IMR-90 (cell line): ENCODE results near the gene EIF4E1B. TPM values are rescaled to one million over a fixed set of nuclear protein-coding genes. Genes with fewer than 3 reads are reported as not detected.

ENCODE experiments used
- ATAC-seq: fragments of 200-7000 bp; cut with Tn5 transposase; 2 replicates; pipeline ENCODE4 v1.9.1; 2020; ENCODE audit warnings: low read depth, mild to moderate bottlenecking, moderate library complexity
- BruUV-seq: library from RNA; stranded (reverse); fragments of 400-500 nt; replicated peaks from 2 replicates; lab custom pipeline; 2021; lab: Mats Ljungman, UMichigan
- CTCF ChIA-PET: fragments of 300-600 bp; formaldehyde crosslinking; extraction: SDS; loops from one replicate; lab custom pipeline; 2021; ENCODE audit warnings: antibody characterized with exemption; lab: Yijun Ruan, JAX
- POLR2A ChIA-PET: fragments of 300-600 bp; sonication (Branson Sonifier 250); formaldehyde crosslinking; loops from one replicate; lab custom pipeline; 2022; ENCODE audit warnings: antibody characterized with exemption; ENCODE audit not compliant: unreplicated experiment; lab: Charles Lee
- DNase-seq: peaks from one replicate; pipeline ENCODE4 v3.0.0; 2013
- H2AFZ ChIP-seq: replicated peaks from 2 replicates; pipeline ENCODE3; 2013; ENCODE audit warnings: low read length, mild to moderate bottlenecking; ENCODE audit not compliant: poor library complexity
- H2AK5ac ChIP-seq: 2 replicates; pipeline ENCODE4 v1.6.1; 2013; ENCODE audit warnings: low read depth, low read length, inconsistent platforms
- H2AK9ac ChIP-seq: replicated peaks from 2 replicates; pipeline ENCODE3; 2013; ENCODE audit warnings: mild to moderate bottlenecking, low read depth, low read length, moderate library complexity; ENCODE audit not compliant: poor library complexity
- H2BK120ac ChIP-seq: 2 replicates; pipeline ENCODE4 v1.6.1; 2013; ENCODE audit warnings: low read depth, low read length, inconsistent platforms
- H2BK15ac ChIP-seq: 3 replicates; pipeline ENCODE4 v1.6.1; 2013; ENCODE audit warnings: low read depth, low read length, inconsistent platforms
- H2BK20ac ChIP-seq: 2 replicates; pipeline ENCODE4 v1.6.1; 2013; ENCODE audit warnings: low read depth, mild to moderate bottlenecking, inconsistent platforms, low read length, moderate library complexity
- H2BK5ac ChIP-seq: 2 replicates; pipeline ENCODE4 v1.6.1; 2013; ENCODE audit warnings: mild to moderate bottlenecking, low read depth, low read length, inconsistent platforms; ENCODE audit not compliant: poor library complexity, severe bottlenecking
- H3K14ac ChIP-seq: replicated peaks from 2 replicates; pipeline ENCODE4 v1.6.1; 2013; ENCODE audit warnings: low read depth, low read length, inconsistent platforms
- H3K18ac ChIP-seq: 2 replicates; pipeline ENCODE4 v1.6.1; 2013; ENCODE audit warnings: low read depth, low read length, control low read depth
- H3K23ac ChIP-seq: 2 replicates; pipeline ENCODE4 v1.6.1; 2013; ENCODE audit warnings: low read depth, low read length, inconsistent platforms
- H3K27ac ChIP-seq: 2 replicates; pipeline ENCODE4 v1.5.1; 2013; ENCODE audit warnings: mild to moderate bottlenecking, control low read depth, low read length; ENCODE audit not compliant: insufficient read depth
- H3K27me3 ChIP-seq: 2 replicates; pipeline ENCODE4 v1.6.1; 2013; ENCODE audit warnings: low read length; ENCODE audit not compliant: control insufficient read depth, insufficient read depth
- H3K36me3 ChIP-seq: 2 replicates; pipeline ENCODE4 v1.6.1; 2013; ENCODE audit warnings: low read length, mixed read lengths; ENCODE audit not compliant: control insufficient read depth, insufficient read depth
- H3K4ac ChIP-seq: 2 replicates; pipeline ENCODE4 v1.6.1; 2013; ENCODE audit warnings: low read depth, low read length, inconsistent platforms
- H3K4me1 ChIP-seq: 2 replicates; pipeline ENCODE4 v1.6.1; 2013; ENCODE audit warnings: low read length, mixed read lengths; ENCODE audit not compliant: control insufficient read depth, insufficient read depth
- H3K4me2 ChIP-seq: 2 replicates; pipeline ENCODE4 v1.6.1; 2013; ENCODE audit warnings: low read depth, mild to moderate bottlenecking, control low read depth, low read length, moderate library complexity
- H3K4me3 ChIP-seq: 2 replicates; pipeline ENCODE4 v1.5.1; 2013; ENCODE audit warnings: low read depth, mild to moderate bottlenecking, control low read depth, low read length, moderate library complexity; ENCODE audit not compliant: insufficient read depth
- H3K56ac ChIP-seq: 2 replicates; pipeline ENCODE4 v1.6.1; 2013; ENCODE audit warnings: low read length, inconsistent platforms; ENCODE audit not compliant: insufficient read depth; ENCODE audit errors: extremely low read depth
- H3K79me1 ChIP-seq, 2 experiments: 2 replicates each; pipeline ENCODE4 v1.6.1; 2013; ENCODE audit warnings: low read length in 2 of 2, inconsistent platforms in 1 of 2, low read depth in 1 of 2
- H3K9ac ChIP-seq: 2 replicates; pipeline ENCODE4 v1.6.1; 2013; ENCODE audit warnings: low read depth, low read length, control low read depth
- H3K9me1 ChIP-seq: 2 replicates; pipeline ENCODE4 v1.6.1; 2013; ENCODE audit warnings: low read length, inconsistent platforms; ENCODE audit not compliant: insufficient read depth
- H3K9me3 ChIP-seq: 2 replicates; pipeline ENCODE4 v1.6.1; 2013; ENCODE audit warnings: low read length; ENCODE audit not compliant: control insufficient read depth, insufficient read depth
- H4K20me1 ChIP-seq: 2 replicates; pipeline ENCODE4 v1.6.1; 2013; ENCODE audit warnings: low read length, inconsistent platforms; ENCODE audit not compliant: insufficient read depth
- H4K5ac ChIP-seq: 2 replicates; pipeline ENCODE4 v1.6.1; 2013; ENCODE audit warnings: mild to moderate bottlenecking, low read depth, low read length, control low read depth
- H4K8ac ChIP-seq, 2 experiments: 2 replicates each; pipeline ENCODE4 v1.6.1; 2013; ENCODE audit warnings: low read depth in 2 of 2, low read length in 2 of 2, control low read depth in 1 of 2, inconsistent platforms in 1 of 2
- H4K91ac ChIP-seq: 2 replicates; pipeline ENCODE4 v1.6.1; 2013; ENCODE audit warnings: low read depth, low read length, inconsistent platforms; ENCODE audit not compliant: insufficient read depth
- CEBPB ChIP-seq: IDR thresholded peaks from 2 replicates; pipeline ENCODE4 v1.6.1; 2012; ENCODE audit warnings: low read depth, low read length, improper control_type of control experiment
- FOS ChIP-seq: fragments of 150-350 bp; IDR thresholded peaks from 2 replicates; pipeline ENCODE4 v1.6.1; 2016; ENCODE audit warnings: low read depth, low read length
- MAZ ChIP-seq: IDR thresholded peaks from 2 replicates; pipeline ENCODE4 v1.6.1; 2012; ENCODE audit warnings: low read depth, mild to moderate bottlenecking, low read length, improper control_type of control experiment, moderate library complexity, borderline replicate concordance
- NFE2L2 ChIP-seq: fragments of 150-350 bp; IDR thresholded peaks from 2 replicates; pipeline ENCODE4 v1.6.1; 2016; ENCODE audit warnings: low read depth, mild to moderate bottlenecking, low read length
- POLR2A ChIP-seq: IDR thresholded peaks from 2 replicates; pipeline ENCODE4 v1.6.1; 2012; ENCODE audit warnings: mild to moderate bottlenecking, low read depth, low read length
- RCOR1 ChIP-seq: IDR thresholded peaks from 2 replicates; pipeline ENCODE4 v1.6.1; 2012; ENCODE audit warnings: mild to moderate bottlenecking, low read length, improper control_type of control experiment; ENCODE audit not compliant: insufficient replicate concordance
- WGBS, 2 experiments: methylation state at CpG; one replicate each; pipeline versions ENCODE4 v1.1.5 to v1.1.7; 2013; ENCODE audit warnings: missing lambda C conversion rate in 2 of 2; ENCODE audit not compliant: insufficient read length in 1 of 2; ENCODE audit errors: extremely low coverage in 2 of 2; 5-methylcytosine and 5-hydroxymethylcytosine counted together
- dilution Hi-C: fragments of 300-500 bp; cut with HindIII; formaldehyde crosslinking; loops from one replicate; pipeline ENCODE4 v1.14.3; 2018; ENCODE audit warnings: low sequenced_read_pairs; ENCODE audit not compliant: unreplicated experiment
- in situ Hi-C: fragments of 300-500 bp; cut with MboI; formaldehyde crosslinking; loops from 3 replicates; pipeline ENCODE4 v1.14.3; 2019; ENCODE audit warnings: low sequenced_read_pairs, inconsistent platforms, mixed read lengths
- intact Hi-C: fragments of 100-400 bp; cut with micrococcal nuclease; formaldehyde crosslinking; loops from 2 replicates; pipeline ENCODE4 v1.10.0; 2022
- polyA plus RNA-seq, 3 experiments: library from polyadenylated mRNA; depleted of rRNA; stranded (reverse); fragments of >200 nt; gene quantifications; 2 replicates each; pipeline ENCODE4 v1.2.3, GENCODE V29; 2012; ENCODE audit warnings: low replicate concordance in 1 of 3
- total RNA-seq: library from RNA; depleted of rRNA; stranded (reverse); fragments of >200 nt; gene quantifications from 2 replicates; pipeline ENCODE4 v1.2.3, GENCODE V29; 2012
- TF ChIP-seq, protein P1 (sequence below): fragments of 150-350 bp; IDR thresholded peaks from 2 replicates; pipeline ENCODE4 v1.6.1; 2017; ENCODE audit warnings: mild to moderate bottlenecking, antibody characterized with exemption, low read length, low read depth
- TF ChIP-seq, protein P2 (sequence below): conservative IDR thresholded peaks from 2 replicates; pipeline ENCODE4 v1.5.1; 2012; ENCODE audit warnings: mild to moderate bottlenecking, low read depth, low read length, improper control_type of control experiment

The EIF4E1B gene
- total and polyA plus RNA-seq, 2 of the 4 experiments (the other 2 are of a cell fraction), result not detected

DNA sequence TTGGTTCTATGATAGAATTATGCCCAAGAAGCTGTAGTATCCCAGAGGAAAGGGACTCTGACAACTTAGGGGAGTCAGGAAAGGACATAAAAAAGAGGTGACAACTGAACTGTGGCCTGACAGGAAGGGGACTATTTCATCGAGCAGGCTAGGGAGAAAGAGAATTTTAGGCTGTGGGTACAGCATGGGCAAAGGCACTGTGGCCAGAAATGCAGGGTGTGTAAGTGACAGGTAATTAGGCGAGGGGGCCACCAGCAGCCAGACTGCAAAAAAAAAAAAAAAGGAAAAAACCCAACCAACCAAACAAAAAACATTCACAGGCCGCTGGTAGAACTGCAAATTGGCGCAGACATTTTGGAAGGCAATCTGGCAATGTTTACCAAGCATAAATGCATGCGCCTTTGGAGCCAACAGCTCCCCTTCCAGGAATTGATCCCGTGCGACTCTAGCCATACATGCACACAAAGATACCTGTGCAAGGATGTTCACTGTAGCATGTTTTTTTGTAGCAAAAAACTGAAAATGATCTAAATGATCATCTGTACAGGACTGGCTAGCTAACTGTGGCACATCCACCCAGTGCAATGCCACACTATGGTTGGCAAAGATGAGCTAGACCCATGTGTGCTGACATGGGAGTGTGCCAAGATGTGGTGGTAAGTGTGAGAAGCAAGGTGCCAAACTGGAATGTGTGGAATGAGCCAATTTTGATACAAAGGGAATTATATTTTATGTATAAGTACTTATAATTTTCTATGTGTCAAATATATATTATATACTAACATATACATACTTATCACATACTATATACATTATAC lies 1.1 kb downstream of the EIF4E1B start:
- Histone ChIP-seq H2BK5ac (no peak overlapping the region), H3K23ac (no peak overlapping the region), H3K4me2 (no peak overlapping the region), H3K27me3 (peaks cover 72% of the 10 kb centered on the region), H3K56ac (no peak overlapping the region), H3K27ac (no peak overlapping the region), H3K4me1 (peaks cover 2% of the 10 kb centered on the region; the same call in 1 of the 2 replicates), H4K5ac (no peak overlapping the region), H2BK20ac (no peak overlapping the region), H3K9me1 (peaks cover 3% of the 10 kb centered on the region; the same call in 1 of the 2 replicates), H2BK15ac (no peak overlapping the region), H3K14ac (no peak overlapping the region), H4K20me1 (no peaks in the 10 kb centered on the region; the same call in 1 of the 2 replicates), H3K9me3 (peaks cover 5% of the 10 kb centered on the region), H2AK9ac (no peak overlapping the region), H3K4me3 (no peak overlapping the region), H2AFZ (no peak overlapping the region), H3K79me1 (no peaks in the 10 kb centered on the region), H3K36me3 (no peaks in the 10 kb centered on the region), H4K8ac (no peak overlapping the region), H3K9ac (no peak overlapping the region), H2AK5ac (no peak overlapping the region), H3K18ac (no peak overlapping the region), H4K91ac (no peak overlapping the region), H2BK120ac (no peak overlapping the region), H3K4ac (no peak overlapping the region)
- TF ChIP-seq POLR2A, result no peak
- TF ChIP-seq RCOR1, result no peak
- no peak for TF ChIP-seq MAZ
- TF ChIP-seq, protein P1, sequence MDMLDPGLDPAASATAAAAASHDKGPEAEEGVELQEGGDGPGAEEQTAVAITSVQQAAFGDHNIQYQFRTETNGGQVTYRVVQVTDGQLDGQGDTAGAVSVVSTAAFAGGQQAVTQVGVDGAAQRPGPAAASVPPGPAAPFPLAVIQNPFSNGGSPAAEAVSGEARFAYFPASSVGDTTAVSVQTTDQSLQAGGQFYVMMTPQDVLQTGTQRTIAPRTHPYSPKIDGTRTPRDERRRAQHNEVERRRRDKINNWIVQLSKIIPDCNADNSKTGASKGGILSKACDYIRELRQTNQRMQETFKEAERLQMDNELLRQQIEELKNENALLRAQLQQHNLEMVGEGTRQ, result no peak
- no peak for TF ChIP-seq FOS
- TF ChIP-seq, protein P2, sequence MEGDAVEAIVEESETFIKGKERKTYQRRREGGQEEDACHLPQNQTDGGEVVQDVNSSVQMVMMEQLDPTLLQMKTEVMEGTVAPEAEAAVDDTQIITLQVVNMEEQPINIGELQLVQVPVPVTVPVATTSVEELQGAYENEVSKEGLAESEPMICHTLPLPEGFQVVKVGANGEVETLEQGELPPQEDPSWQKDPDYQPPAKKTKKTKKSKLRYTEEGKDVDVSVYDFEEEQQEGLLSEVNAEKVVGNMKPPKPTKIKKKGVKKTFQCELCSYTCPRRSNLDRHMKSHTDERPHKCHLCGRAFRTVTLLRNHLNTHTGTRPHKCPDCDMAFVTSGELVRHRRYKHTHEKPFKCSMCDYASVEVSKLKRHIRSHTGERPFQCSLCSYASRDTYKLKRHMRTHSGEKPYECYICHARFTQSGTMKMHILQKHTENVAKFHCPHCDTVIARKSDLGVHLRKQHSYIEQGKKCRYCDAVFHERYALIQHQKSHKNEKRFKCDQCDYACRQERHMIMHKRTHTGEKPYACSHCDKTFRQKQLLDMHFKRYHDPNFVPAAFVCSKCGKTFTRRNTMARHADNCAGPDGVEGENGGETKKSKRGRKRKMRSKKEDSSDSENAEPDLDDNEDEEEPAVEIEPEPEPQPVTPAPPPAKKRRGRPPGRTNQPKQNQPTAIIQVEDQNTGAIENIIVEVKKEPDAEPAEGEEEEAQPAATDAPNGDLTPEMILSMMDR, result no peak
- TF ChIP-seq NFE2L2, result no peak
- no peak for TF ChIP-seq CEBPB
- BruUV-seq, result no TSS peak
- POLR2A ChIA-PET, result no interaction called here
- intact Hi-C loops (no loop called here), dilution Hi-C loops (no loop called here), in situ Hi-C loops (no loop called here)
- CTCF ChIA-PET, result interaction anchor here (1.1 to 1.9 kb wide), 2 partner anchors 29 kb away, joined by 3 to 5 read pairs; no protein-coding TSS in a partner anchor
- no peak for ATAC-seq
- WGBS, 2 experiments, result no CpG with 5 or more reads among the region's 7 CpGs
- DNase-seq, result no peak
